GM12801 (cell line): ENCODE results near the gene SV2B.

Source experiments
- CTCF ChIP-seq: IDR thresholded peaks from one replicate; pipeline ENCODE4 v1.5.1; 2011; ENCODE audit warnings: control low read depth; ENCODE audit not compliant: insufficient read length; ENCODE audit errors: extremely low read depth

Gene SV2B

DNA sequence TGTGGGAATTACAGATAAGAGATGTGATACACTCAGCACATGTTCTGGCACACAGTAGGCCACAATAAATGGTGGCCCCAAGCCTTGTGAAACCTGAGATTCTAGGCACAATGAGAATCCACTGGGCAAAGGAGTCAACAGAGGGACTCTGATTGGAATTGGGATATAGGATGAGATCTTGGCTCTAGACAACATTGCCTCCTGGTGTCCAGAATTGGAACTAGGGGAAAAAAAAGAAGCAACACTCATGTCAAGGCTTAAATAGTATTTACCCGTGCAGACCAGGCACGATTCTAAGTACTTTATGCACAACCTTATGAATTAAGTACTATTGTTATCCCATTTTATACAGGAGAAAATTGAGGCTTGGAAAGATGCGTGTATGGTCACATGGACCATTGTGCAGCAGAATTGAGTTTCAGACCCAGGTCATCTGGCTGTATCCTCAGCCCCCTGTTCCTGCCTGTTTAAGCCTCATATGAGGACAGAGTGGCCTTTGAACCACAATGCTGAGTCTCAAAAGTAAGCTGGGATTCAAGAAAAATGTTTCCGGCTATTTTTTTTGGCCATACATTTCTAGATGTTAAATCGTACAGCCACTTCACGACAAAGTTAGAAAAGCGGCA lies 124.8 kb downstream of the SV2B start:
- TF ChIP-seq CTCF, result no peak

- TF ChIP-seq CTCF, result no peak
Measured at GRCh38 chr15:91225741-91226140, 125.7 kb downstream of the SV2B start.

- TF ChIP-seq CTCF, result no peak
Measured at GRCh38 chr15:91227117-91227516, 127.1 kb downstream of the SV2B start.

- no peak for TF ChIP-seq CTCF
Measured at GRCh38 chr15:91227766-91228165, 127.7 kb downstream of the SV2B start.

- no peak for TF ChIP-seq CTCF
Measured at GRCh38 chr15:91228383-91228782, 128.3 kb downstream of the SV2B start.

DNA sequence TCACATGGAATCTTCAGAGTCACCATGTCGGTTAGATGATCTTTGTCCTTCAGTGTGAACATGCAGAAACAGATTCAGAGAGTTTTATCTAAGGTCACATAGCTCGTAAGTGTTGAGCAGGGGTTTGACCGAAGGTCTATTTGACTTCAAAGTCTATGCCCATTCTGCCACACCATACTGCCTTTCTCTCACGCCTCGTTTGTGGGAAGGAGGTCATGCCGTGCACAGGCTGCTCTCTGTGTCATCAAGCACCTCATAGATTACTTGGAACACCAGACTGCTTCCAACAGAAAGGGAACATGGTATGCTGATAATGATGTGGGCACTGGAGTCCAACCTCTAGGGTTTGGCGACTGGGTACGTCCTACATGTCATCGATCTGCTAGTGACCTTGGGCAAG lies 128.8 kb downstream of the SV2B start:
- no peak for TF ChIP-seq CTCF

DNA sequence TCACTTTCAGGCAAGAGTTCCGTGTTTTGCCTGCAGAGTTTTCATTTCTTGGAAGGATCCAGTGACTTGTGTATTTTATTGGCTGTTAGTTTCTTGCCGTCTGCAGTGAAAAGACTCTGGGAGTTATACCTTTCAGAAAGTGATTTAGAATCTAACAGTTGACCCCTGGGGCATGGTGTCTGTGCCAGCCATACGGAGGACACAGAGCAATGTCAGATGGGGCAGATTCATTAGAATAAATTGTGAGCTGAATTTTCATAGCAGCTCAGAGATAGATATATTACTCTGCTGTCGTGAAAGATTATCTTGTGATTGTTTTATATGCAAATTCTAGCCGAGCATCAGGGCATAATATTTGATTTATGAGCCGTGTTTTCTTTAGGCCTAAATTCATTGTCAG lies 131.6 kb downstream of the SV2B start:
- TF ChIP-seq CTCF, result no peak
